H9 (cell line): ENCODE data around the gene OSR1. TPM values are rescaled to one million over a fixed set of nuclear protein-coding genes. Genes with fewer than 3 reads are reported as not detected.

Experiments used
- DNase-seq: peaks from one replicate; pipeline ENCODE4 v3.0.0-alpha.2; 2017
- H2AFZ ChIP-seq: one replicate; pipeline ENCODE4 v1.6.1; 2013; ENCODE audit warnings: mild to moderate bottlenecking, low read length, control low read depth, moderate library complexity
- H2AK5ac ChIP-seq: 2 replicates; pipeline ENCODE4 v1.6.1; 2013; ENCODE audit warnings: low read length, control low read depth, mixed read lengths; ENCODE audit not compliant: insufficient read length
- H2BK120ac ChIP-seq: one replicate; pipeline ENCODE4 v1.6.1; 2013; ENCODE audit warnings: low read depth, mild to moderate bottlenecking, low read length, control low read depth, inconsistent platforms; ENCODE audit not compliant: poor library complexity, severe bottlenecking
- H2BK12ac ChIP-seq: 2 replicates; pipeline ENCODE4 v1.6.1; 2013; ENCODE audit warnings: low read length, control low read depth, mixed read lengths, low read depth; ENCODE audit not compliant: insufficient read length
- H2BK15ac ChIP-seq: 2 replicates; pipeline ENCODE4 v1.6.1; 2013; ENCODE audit warnings: low read depth, low read length, control low read depth
- H2BK20ac ChIP-seq: one replicate; pipeline ENCODE4 v1.6.1; 2013; ENCODE audit warnings: low read depth, mild to moderate bottlenecking, low read length, control low read depth, inconsistent platforms; ENCODE audit not compliant: poor library complexity, severe bottlenecking
- H2BK5ac ChIP-seq: 2 replicates; pipeline ENCODE4 v1.6.1; 2013; ENCODE audit warnings: low read length, control low read depth, mixed read lengths; ENCODE audit not compliant: insufficient read length
- H3K14ac ChIP-seq: 2 replicates; pipeline ENCODE4 v1.6.1; 2013; ENCODE audit warnings: low read length, control low read depth; ENCODE audit not compliant: insufficient read depth
- H3K18ac ChIP-seq: 2 replicates; pipeline ENCODE4 v1.6.1; 2013; ENCODE audit warnings: low read depth, mild to moderate bottlenecking, mixed read lengths, low read length, control low read depth; ENCODE audit not compliant: insufficient read length
- H3K23ac ChIP-seq: 2 replicates; pipeline ENCODE4 v1.6.1; 2013; ENCODE audit warnings: low read length, control low read depth, mixed read lengths, low read depth; ENCODE audit not compliant: insufficient read length
- H3K23me2 ChIP-seq: 2 replicates; pipeline ENCODE4 v1.6.1; 2013; ENCODE audit warnings: low read depth, mild to moderate bottlenecking, mixed read lengths, low read length, control low read depth; ENCODE audit not compliant: insufficient read length, poor library complexity, severe bottlenecking
- H3K27ac ChIP-seq: 2 replicates; pipeline ENCODE4 v1.5.1; 2013; ENCODE audit warnings: low read length, control low read depth, mixed read lengths, low read depth; ENCODE audit not compliant: insufficient read length
- H3K27me3 ChIP-seq: 2 replicates; pipeline ENCODE4 v1.6.1; 2013; ENCODE audit warnings: low read length, control low read depth, inconsistent platforms; ENCODE audit not compliant: insufficient read depth
- H3K4ac ChIP-seq: 2 replicates; pipeline ENCODE4 v1.6.1; 2013; ENCODE audit warnings: low read depth, mild to moderate bottlenecking, control low read depth, inconsistent platforms, low read length, moderate library complexity
- H3K4me1 ChIP-seq: 2 replicates; pipeline ENCODE4 v1.6.1; 2013; ENCODE audit warnings: low read length, control low read depth, inconsistent platforms; ENCODE audit not compliant: insufficient read depth
- H3K4me2 ChIP-seq: 2 replicates; pipeline ENCODE4 v1.6.1; 2013; ENCODE audit warnings: low read length, control low read depth, mixed read lengths; ENCODE audit not compliant: insufficient read length, insufficient read depth
- H3K56ac ChIP-seq: 2 replicates; pipeline ENCODE4 v1.6.1; 2013; ENCODE audit warnings: low read depth, mild to moderate bottlenecking, mixed read lengths, low read length, control low read depth; ENCODE audit not compliant: insufficient read length
- H3K79me1 ChIP-seq: 2 replicates; pipeline ENCODE4 v1.6.1; 2013; ENCODE audit warnings: low read depth, mild to moderate bottlenecking, moderate library complexity, low read length, control low read depth, inconsistent platforms; ENCODE audit not compliant: insufficient read depth, poor library complexity, severe bottlenecking
- H3K79me2 ChIP-seq: 2 replicates; pipeline ENCODE4 v1.6.1; 2013; ENCODE audit warnings: low read length, control low read depth, inconsistent platforms; ENCODE audit not compliant: insufficient read depth
- H3K9ac ChIP-seq: 2 replicates; pipeline ENCODE4 v1.6.1; 2013; ENCODE audit warnings: low read length, control low read depth, mixed read lengths; ENCODE audit not compliant: insufficient read length; ENCODE audit errors: extremely low read depth
- H3K9me3 ChIP-seq: one replicate; pipeline ENCODE4 v1.6.1; 2013; ENCODE audit warnings: low read depth, low read length, inconsistent platforms; ENCODE audit not compliant: control insufficient read depth
- H3T11ph ChIP-seq: one replicate; pipeline ENCODE4 v1.6.1; 2013; ENCODE audit warnings: mild to moderate bottlenecking, low read length, control low read depth, inconsistent platforms
- H4K20me1 ChIP-seq: one replicate; pipeline ENCODE4 v1.6.1; 2013; ENCODE audit not compliant: control insufficient read depth, insufficient read length, insufficient read depth
- H4K5ac ChIP-seq: 2 replicates; pipeline ENCODE4 v1.6.1; 2013; ENCODE audit warnings: low read depth, mild to moderate bottlenecking, mixed read lengths, low read length, control low read depth; ENCODE audit not compliant: insufficient read length
- H4K8ac ChIP-seq: replicated peaks from 2 replicates; pipeline ENCODE4 v1.6.1; 2013; ENCODE audit warnings: low read length, control low read depth, mixed read lengths, low read depth; ENCODE audit not compliant: insufficient read length
- H4K91ac ChIP-seq: 2 replicates; pipeline ENCODE4 v1.6.1; 2013; ENCODE audit warnings: low read depth, mild to moderate bottlenecking, moderate library complexity, mixed read lengths, low read length, control low read depth; ENCODE audit not compliant: insufficient read length
- H3K27ac Mint-ChIP-seq, 3 experiments: 2 replicates in 2 of 3; 3 replicates in 1 of 3; pipeline ENCODE4 v1.8.0; 2020 to 2021; ENCODE audit warnings: mixed read lengths in 3 of 3, mild to moderate bottlenecking in 1 of 3, moderate library complexity in 1 of 3
- H3K27me3 Mint-ChIP-seq: 2 replicates; pipeline ENCODE4 v1.8.0; 2021; ENCODE audit warnings: low read depth, mild to moderate bottlenecking, moderate library complexity, mixed read lengths
- H3K36me3 Mint-ChIP-seq, 3 experiments: 2 replicates in 2 of 3; 3 replicates in 1 of 3; pipeline ENCODE4 v1.8.0; 2020 to 2021; ENCODE audit warnings: low read depth in 3 of 3, mixed read lengths in 3 of 3; ENCODE audit not compliant: insufficient read depth in 1 of 3
- H3K4me1 Mint-ChIP-seq, 2 experiments: 2 replicates each; pipeline ENCODE4 v1.8.0; 2020; ENCODE audit warnings: mixed read lengths in 2 of 2
- H3K4me3 Mint-ChIP-seq, 2 experiments: 2 replicates in 1 of 2; 3 replicates in 1 of 2; pipeline ENCODE4 v1.8.0; 2020 to 2021; ENCODE audit warnings: mild to moderate bottlenecking in 2 of 2, mixed read lengths in 2 of 2, moderate library complexity in 1 of 2
- H3K9me3 Mint-ChIP-seq, 2 experiments: 2 replicates in 1 of 2; 3 replicates in 1 of 2; pipeline ENCODE4 v1.8.0; 2020; ENCODE audit warnings: mild to moderate bottlenecking in 2 of 2, mixed read lengths in 2 of 2, moderate library complexity in 1 of 2
- WGBS: extraction: QIAGEN DNeasy Blood & Tissue Kit; methylation state at CpG from one replicate; pipeline ENCODE4 v1.1.7; 2013; ENCODE audit warnings: missing lambda C conversion rate, low lambda C conversion rate, mixed read lengths; ENCODE audit not compliant: insufficient read length; ENCODE audit errors: extremely low coverage; 5-methylcytosine and 5-hydroxymethylcytosine counted together
- total RNA-seq: library from RNA; stranded (reverse); gene quantifications from 2 replicates; pipeline ENCODE4 v1.2.1, GENCODE V29; 2021
- TF ChIP-seq, protein P1 (sequence below): fragments of 200-600 bp; sonication (generic); conservative IDR thresholded peaks from 3 replicates; pipeline ENCODE4 v1.8.0; 2021; ENCODE audit warnings: antibody characterized with exemption, mild to moderate bottlenecking

The OSR1 gene
- total RNA-seq, 1 experiment from 2014 or later = 0.35 TPM

DNA sequence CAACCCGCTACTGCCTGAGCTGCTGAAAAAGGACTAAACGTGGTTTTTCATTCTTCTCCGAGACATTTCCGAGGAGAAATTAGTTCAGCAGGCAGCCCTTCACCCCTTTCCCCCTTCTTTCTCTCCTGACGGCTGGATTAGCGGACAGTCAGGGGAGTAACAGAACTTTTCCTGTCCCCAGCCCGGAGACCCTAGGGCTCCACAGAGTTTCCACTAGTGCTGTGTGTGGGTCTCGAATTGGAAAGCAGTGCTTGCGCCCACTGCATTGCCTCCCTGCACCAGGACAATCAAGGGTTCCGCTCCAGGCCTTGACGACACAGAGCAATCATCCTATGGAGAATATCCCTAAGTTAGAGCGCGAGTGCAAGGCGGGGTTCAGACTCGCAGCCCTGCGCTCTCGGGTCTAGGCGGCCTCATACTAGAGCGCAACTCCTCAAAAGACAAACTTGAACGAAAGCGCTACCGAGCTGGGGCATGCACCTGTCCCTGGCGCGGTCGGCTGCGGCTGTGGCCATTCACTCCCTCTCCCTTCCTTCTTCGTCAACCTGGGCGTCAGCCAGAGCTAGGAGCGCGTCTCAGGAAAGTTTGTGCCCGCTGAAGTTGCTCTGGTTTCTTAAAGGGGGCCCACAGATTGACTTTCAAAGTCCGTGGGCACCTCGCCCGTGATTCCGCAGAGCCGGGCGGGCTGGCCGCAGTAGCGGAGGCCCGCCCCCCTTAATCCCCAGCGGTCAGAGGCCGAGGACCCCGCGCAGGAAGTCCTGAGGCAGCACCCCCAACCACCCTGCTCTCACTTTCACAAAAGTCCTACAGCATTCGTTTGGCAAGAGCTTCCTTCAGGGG, 801 bp downstream of the OSR1 start:
- Mint-ChIP-seq H3K9me3 (no peaks in the 10 kb centered on the region; a peak in 2 of 5 replicates), H3K27me3 (peaks cover 99% of the 10 kb centered on the region), H3K4me1 (peaks cover 28 to 50% of the 10 kb centered on the region in 2 experiments), H3K27ac (no peak overlapping the region), H3K36me3 (no peaks in the 10 kb centered on the region), H3K4me3 (peak overlapping the region; percentile 54 to 76)
- Histone ChIP-seq H3K27me3 (peaks cover 96% of the 10 kb centered on the region), H2AFZ (no peak overlapping the region), H2AK5ac (no peak overlapping the region), H3K4me2 (peak overlapping the region; percentile 69), H2BK20ac (no peak overlapping the region), H3K9me3 (no peaks in the 10 kb centered on the region), H4K8ac (no peak overlapping the region), H3K23ac (no peak overlapping the region), H3K23me2 (peaks cover 21% of the 10 kb centered on the region), H3K4me1 (no peaks in the 10 kb centered on the region; the same call in 1 of the 2 replicates), H4K20me1 (no peaks in the 10 kb centered on the region), H3K79me1 (no peaks in the 10 kb centered on the region), H4K91ac (no peak overlapping the region), H3K79me2 (no peaks in the 10 kb centered on the region), H3K9ac (no peak overlapping the region), H3T11ph (no peak overlapping the region), H3K27ac (no peak overlapping the region), H3K4ac (no peak overlapping the region), H3K56ac (no peak overlapping the region), H4K5ac (no peak overlapping the region), H2BK5ac (no peak overlapping the region), H2BK12ac (no peak overlapping the region), H3K14ac (no peak overlapping the region; the same call in 1 of the 2 replicates), H2BK15ac (no peak overlapping the region; the same call in 1 of the 2 replicates), H3K18ac (no peak overlapping the region), H2BK120ac (no peak overlapping the region)
- WGBS = no CpG with 5 or more reads among the region's 45 CpGs
- no peak for DNase-seq
- TF ChIP-seq, protein P1, sequence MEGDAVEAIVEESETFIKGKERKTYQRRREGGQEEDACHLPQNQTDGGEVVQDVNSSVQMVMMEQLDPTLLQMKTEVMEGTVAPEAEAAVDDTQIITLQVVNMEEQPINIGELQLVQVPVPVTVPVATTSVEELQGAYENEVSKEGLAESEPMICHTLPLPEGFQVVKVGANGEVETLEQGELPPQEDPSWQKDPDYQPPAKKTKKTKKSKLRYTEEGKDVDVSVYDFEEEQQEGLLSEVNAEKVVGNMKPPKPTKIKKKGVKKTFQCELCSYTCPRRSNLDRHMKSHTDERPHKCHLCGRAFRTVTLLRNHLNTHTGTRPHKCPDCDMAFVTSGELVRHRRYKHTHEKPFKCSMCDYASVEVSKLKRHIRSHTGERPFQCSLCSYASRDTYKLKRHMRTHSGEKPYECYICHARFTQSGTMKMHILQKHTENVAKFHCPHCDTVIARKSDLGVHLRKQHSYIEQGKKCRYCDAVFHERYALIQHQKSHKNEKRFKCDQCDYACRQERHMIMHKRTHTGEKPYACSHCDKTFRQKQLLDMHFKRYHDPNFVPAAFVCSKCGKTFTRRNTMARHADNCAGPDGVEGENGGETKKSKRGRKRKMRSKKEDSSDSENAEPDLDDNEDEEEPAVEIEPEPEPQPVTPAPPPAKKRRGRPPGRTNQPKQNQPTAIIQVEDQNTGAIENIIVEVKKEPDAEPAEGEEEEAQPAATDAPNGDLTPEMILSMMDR = no peak
